ENCODE data around the gene PADI1.

The PADI1 gene

GRCh38 chr1:17162941-17163340 is 42.0 kb upstream of the PADI1 start:
- H3F3A ChIP-seq (ENCODE audit: insufficient read depth): no peaks in the 10 kb centered on the region
- H2AFZ ChIP-seq (ENCODE audit: low read depth, low read length, severe bottlenecking): no peak overlapping the region
- no peaks in the 10 kb centered on the region for H3K79me2 ChIP-seq (ENCODE audit: insufficient read depth, low read length)
- H3K27me3 ChIP-seq (ENCODE audit: low read length): no peaks in the 10 kb centered on the region
- TF ChIP-seq, protein P1, sequence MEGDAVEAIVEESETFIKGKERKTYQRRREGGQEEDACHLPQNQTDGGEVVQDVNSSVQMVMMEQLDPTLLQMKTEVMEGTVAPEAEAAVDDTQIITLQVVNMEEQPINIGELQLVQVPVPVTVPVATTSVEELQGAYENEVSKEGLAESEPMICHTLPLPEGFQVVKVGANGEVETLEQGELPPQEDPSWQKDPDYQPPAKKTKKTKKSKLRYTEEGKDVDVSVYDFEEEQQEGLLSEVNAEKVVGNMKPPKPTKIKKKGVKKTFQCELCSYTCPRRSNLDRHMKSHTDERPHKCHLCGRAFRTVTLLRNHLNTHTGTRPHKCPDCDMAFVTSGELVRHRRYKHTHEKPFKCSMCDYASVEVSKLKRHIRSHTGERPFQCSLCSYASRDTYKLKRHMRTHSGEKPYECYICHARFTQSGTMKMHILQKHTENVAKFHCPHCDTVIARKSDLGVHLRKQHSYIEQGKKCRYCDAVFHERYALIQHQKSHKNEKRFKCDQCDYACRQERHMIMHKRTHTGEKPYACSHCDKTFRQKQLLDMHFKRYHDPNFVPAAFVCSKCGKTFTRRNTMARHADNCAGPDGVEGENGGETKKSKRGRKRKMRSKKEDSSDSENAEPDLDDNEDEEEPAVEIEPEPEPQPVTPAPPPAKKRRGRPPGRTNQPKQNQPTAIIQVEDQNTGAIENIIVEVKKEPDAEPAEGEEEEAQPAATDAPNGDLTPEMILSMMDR (IDR thresholded peaks at IDR 0.05; ENCODE audit: insufficient read depth, low read length, poor library complexity, severe bottlenecking): no peak
- TF ChIP-seq EZH2phosphoT487 (conservative IDR thresholded peaks at IDR 0.05; ENCODE audit: low read length): no peak
- no peak overlapping the region for H3K4me2 ChIP-seq (ENCODE audit: low read depth, low read length, poor library complexity, severe bottlenecking)
- H3K4me3 ChIP-seq (ENCODE audit: insufficient read depth, low read length, poor library complexity, severe bottlenecking): no peak overlapping the region
- no peaks in the 10 kb centered on the region for H4K20me1 ChIP-seq (ENCODE audit: low read depth, low read length)
- H3K9me3 ChIP-seq (ENCODE audit: insufficient read depth, low read length): no peaks in the 10 kb centered on the region
- no peak overlapping the region for H3K27ac ChIP-seq (ENCODE audit: low read depth, low read length)
- H3K9ac ChIP-seq (ENCODE audit: low read length): no peak overlapping the region
- H3K9me2 ChIP-seq (replicated peaks; ENCODE audit: insufficient read depth, low read length): no peaks in the 10 kb centered on the region
- no peaks in the 10 kb centered on the region for H3K36me3 ChIP-seq (ENCODE audit: low read length)

- H3K27me3 ChIP-seq (ENCODE audit: low read length): no peaks in the 10 kb centered on the region
- no peak overlapping the region for H3K4me2 ChIP-seq (ENCODE audit: low read depth, low read length, poor library complexity, severe bottlenecking)
- no peaks in the 10 kb centered on the region for H3K9me2 ChIP-seq (replicated peaks; ENCODE audit: insufficient read depth, low read length)
- no peak overlapping the region for H3K9ac ChIP-seq (ENCODE audit: low read length)
- no peak for TF ChIP-seq EZH2phosphoT487 (conservative IDR thresholded peaks at IDR 0.05; ENCODE audit: low read length)
- TF ChIP-seq, protein P1 (IDR thresholded peaks at IDR 0.05; ENCODE audit: insufficient read depth, low read length, poor library complexity, severe bottlenecking): no peak
- H3K9me3 ChIP-seq (ENCODE audit: insufficient read depth, low read length): no peaks in the 10 kb centered on the region
- H3K27ac ChIP-seq (ENCODE audit: low read depth, low read length): no peak overlapping the region
- H3K36me3 ChIP-seq (ENCODE audit: low read length): no peaks in the 10 kb centered on the region
- H3F3A ChIP-seq (ENCODE audit: insufficient read depth): no peaks in the 10 kb centered on the region
- H2AFZ ChIP-seq (ENCODE audit: low read depth, low read length, severe bottlenecking): no peak overlapping the region
- H3K79me2 ChIP-seq (ENCODE audit: insufficient read depth, low read length): no peaks in the 10 kb centered on the region
- no peak overlapping the region for H3K4me3 ChIP-seq (ENCODE audit: insufficient read depth, low read length, poor library complexity, severe bottlenecking)
- no peaks in the 10 kb centered on the region for H4K20me1 ChIP-seq (ENCODE audit: low read depth, low read length)
These were observed 41.6 kb upstream of the PADI1 start for GRCh38 chr1:17163371-17163770.

- Histone ChIP-seq H3K9me3 (ENCODE audit: insufficient read depth, low read length) (no peaks in the 10 kb centered on the region), H4K20me1 (ENCODE audit: low read depth, low read length) (no peaks in the 10 kb centered on the region), H3K4me2 (ENCODE audit: low read depth, low read length, poor library complexity, severe bottlenecking) (no peak overlapping the region), H3K4me3 (ENCODE audit: insufficient read depth, low read length, poor library complexity, severe bottlenecking) (no peak overlapping the region), H3F3A (ENCODE audit: insufficient read depth) (no peaks in the 10 kb centered on the region), H3K27me3 (ENCODE audit: low read length) (no peaks in the 10 kb centered on the region), H3K36me3 (ENCODE audit: low read length) (no peaks in the 10 kb centered on the region), H3K27ac (ENCODE audit: low read depth, low read length) (no peak overlapping the region), H2AFZ (ENCODE audit: low read depth, low read length, severe bottlenecking) (no peak overlapping the region), H3K79me2 (ENCODE audit: insufficient read depth, low read length) (no peaks in the 10 kb centered on the region), H3K9me2 (replicated peaks; ENCODE audit: insufficient read depth, low read length) (no peaks in the 10 kb centered on the region), H3K9ac (ENCODE audit: low read length) (no peak overlapping the region)
- no peak for TF ChIP-seq EZH2phosphoT487 (conservative IDR thresholded peaks at IDR 0.05; ENCODE audit: low read length)
- TF ChIP-seq, protein P1 (IDR thresholded peaks at IDR 0.05; ENCODE audit: insufficient read depth, low read length, poor library complexity, severe bottlenecking): no peak
These were observed 40.9 kb upstream of the PADI1 start for GRCh38 chr1:17163789-17164666.

All from SU-DHL-6 (cell line).